Measurements from ENCODE around the gene BBS7. TPM values are rescaled to one million over a fixed set of nuclear protein-coding genes. Genes with fewer than 3 reads are reported as not detected.

Gene BBS7
- total RNA-seq, 6 donors from 2014 or later = 7.3 to 13.2 (median 9.9) TPM

- no peak for DNase-seq
- H3K36me3 ChIP-seq = peaks cover 6 to 31% (median 15%) of the 10 kb centered on the region in 4 donors
- no peaks in the 10 kb centered on the region for H3K9me3 ChIP-seq
- TF ChIP-seq POLR2A (IDR thresholded peaks at IDR 0.05) (no peak), EP300 (IDR thresholded peaks at IDR 0.05) (no peak), CTCF (IDR thresholded peaks at IDR 0.05) (no peak), POLR2AphosphoS5 (IDR thresholded peaks at IDR 0.05) (no peak)
- peak overlapping the region; percentile 48 to 95 (median 78) for H3K4me3 ChIP-seq
- peaks cover 4 to 25% (median 10%) of the 10 kb centered on the region in 4 donors for H3K4me1 ChIP-seq
- WGBS, 2 donors = 49 to 52% methylated on average over 8 of the region's 8 CpGs
- peak overlapping the region; percentile 80 to 94 (median 86) for H3K27ac ChIP-seq
- ATAC-seq (ENCODE audit: low FRiP score in 2 of 2) = peak in 1 of 2 donors; percentile 52
- H3K27me3 ChIP-seq = no peaks in the 10 kb centered on the region
These were observed 69.7 kb downstream of the BBS7 start for GRCh38 chr4:121800638-121800960.

DNA sequence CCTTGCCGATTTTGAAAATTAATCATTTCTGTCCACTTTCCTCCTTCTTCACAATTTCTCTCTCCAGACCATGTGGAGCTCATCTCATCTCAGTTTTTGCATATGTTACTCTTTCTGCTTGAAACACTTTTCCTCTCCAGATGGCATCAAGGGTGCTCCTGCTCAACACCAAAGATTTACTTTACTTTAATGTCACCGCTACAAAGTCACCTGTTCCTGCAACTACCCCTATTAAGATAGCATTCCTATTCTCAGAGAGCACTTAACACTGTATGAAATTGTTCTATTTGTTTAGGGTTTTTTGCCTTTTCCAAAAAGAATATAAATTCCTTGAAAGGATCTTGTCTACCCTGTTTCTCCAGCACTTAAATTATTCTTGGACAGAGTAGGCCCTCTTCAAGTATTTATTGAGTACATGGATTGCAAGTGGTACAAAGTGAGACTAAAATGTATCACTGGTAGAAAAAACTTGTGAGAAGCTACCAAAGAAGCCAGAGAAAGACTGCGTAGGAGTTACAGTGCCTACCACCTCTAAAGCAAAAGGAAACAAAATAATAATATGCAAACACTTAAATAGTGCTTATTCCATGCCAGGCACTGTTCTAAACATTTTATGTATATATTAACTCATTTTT lies 70.3 kb downstream of the BBS7 start:
- Histone ChIP-seq H3K27me3 (no peaks in the 10 kb centered on the region), H3K36me3 (peaks cover 6 to 25% (median 13%) of the 10 kb centered on the region in 4 donors), H3K4me1 (peaks cover 4 to 27% (median 11%) of the 10 kb centered on the region in 4 donors), H3K9me3 (no peaks in the 10 kb centered on the region), H3K4me3 (peak overlapping the region in 3 of 4 donors; percentile 75 to 95 (median 80)), H3K27ac (peak overlapping the region; percentile 80 to 94 (median 86))
- ATAC-seq (ENCODE audit: low FRiP score in 2 of 2) (peak in 1 of 2 donors; percentile 54), DNase-seq (no peak)
- no peak for TF ChIP-seq POLR2AphosphoS5 (IDR thresholded peaks at IDR 0.05)
- no peak for TF ChIP-seq POLR2A (IDR thresholded peaks at IDR 0.05)
- no peak for TF ChIP-seq CTCF (IDR thresholded peaks at IDR 0.05)
- TF ChIP-seq EP300 (IDR thresholded peaks at IDR 0.05) = no peak
- 65 to 75% methylated on average over 3 of the region's 3 CpGs for WGBS, 2 donors

- Histone ChIP-seq H3K4me3 (no peak overlapping the region), H3K4me1 (peaks cover 4 to 34% (median 13%) of the 10 kb centered on the region in 4 donors), H3K36me3 (peaks cover 6 to 19% (median 10%) of the 10 kb centered on the region in 4 donors), H3K27me3 (no peaks in the 10 kb centered on the region), H3K27ac (no peak overlapping the region), H3K9me3 (no peaks in the 10 kb centered on the region)
- WGBS, 2 donors = 43 to 44% methylated on average over 2 of the region's 2 CpGs
- DNase-seq = no peak
- TF ChIP-seq EP300 (IDR thresholded peaks at IDR 0.05) (no peak), CTCF (IDR thresholded peaks at IDR 0.05) (no peak), POLR2A (IDR thresholded peaks at IDR 0.05) (no peak), POLR2AphosphoS5 (IDR thresholded peaks at IDR 0.05) (no peak)
- ATAC-seq (ENCODE audit: low FRiP score in 2 of 2) = no peak
These were observed 71.0 kb downstream of the BBS7 start for GRCh38 chr4:121799208-121799823.

DNA sequence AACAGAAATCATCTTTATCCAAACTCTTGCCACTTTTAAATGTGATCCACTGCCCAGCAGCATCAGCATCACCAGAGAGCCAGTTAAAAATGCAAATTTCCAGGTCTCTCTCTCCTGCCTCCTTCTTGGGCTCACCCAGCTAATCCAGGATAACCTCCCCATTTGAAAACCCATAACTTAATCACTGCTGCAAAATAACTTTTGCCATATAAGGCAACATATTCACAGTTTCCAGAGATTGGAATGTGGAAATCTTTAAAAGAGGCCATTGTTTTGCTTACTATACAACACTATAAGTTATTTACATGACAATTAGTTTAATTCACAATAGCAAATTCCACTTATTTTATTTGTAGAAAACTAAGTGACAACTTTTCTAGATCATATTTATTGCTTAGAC lies 74.0 kb downstream of the BBS7 start:
- Histone ChIP-seq H3K36me3 (no peaks in the 10 kb centered on the region), H3K4me1 (peaks cover 0 to 22% (median 4%) of the 10 kb centered on the region in 4 donors), H3K4me3 (no peak overlapping the region), H3K9me3 (no peaks in the 10 kb centered on the region), H3K27ac (no peak overlapping the region), H3K27me3 (no peaks in the 10 kb centered on the region)
- no peak for DNase-seq
- ATAC-seq (ENCODE audit: low FRiP score in 2 of 2) = no peak
- TF ChIP-seq CTCF (IDR thresholded peaks at IDR 0.05) (no peak), POLR2A (IDR thresholded peaks at IDR 0.05) (no peak), EP300 (IDR thresholded peaks at IDR 0.05) (no peak), POLR2AphosphoS5 (IDR thresholded peaks at IDR 0.05) (no peak)
